Suprapubic skin (tissue), 4 donors: Measurements from ENCODE around the gene SLC38A3. TPM values are rescaled to one million over a fixed set of nuclear protein-coding genes. Genes with fewer than 3 reads are reported as not detected.

Experiments
- DNase-seq, 2 donors: peaks; one replicate each; pipeline ENCODE4 v3.0.0-alpha.2; 2019; ENCODE audit warnings: low spot score in 2 of 2
- H3K27ac ChIP-seq: fragments of 200-600 bp; sonication (generic); one replicate; pipeline ENCODE4 v1.5.1; 2019
- H3K27me3 ChIP-seq: fragments of 200-600 bp; sonication (generic); one replicate; pipeline ENCODE4 v1.5.1; 2019
- H3K36me3 ChIP-seq: fragments of 200-600 bp; sonication (generic); one replicate; pipeline ENCODE4 v1.5.1; 2019
- H3K4me1 ChIP-seq: fragments of 200-600 bp; sonication (generic); one replicate; pipeline ENCODE4 v1.5.1; 2019
- H3K4me3 ChIP-seq: fragments of 200-600 bp; sonication (generic); one replicate; pipeline ENCODE4 v1.5.1; 2019; ENCODE audit warnings: mild to moderate bottlenecking
- H3K9me3 ChIP-seq: fragments of 200-600 bp; sonication (generic); one replicate; pipeline ENCODE4 v1.5.1; 2019
- EP300 ChIP-seq: sonication (generic); formaldehyde crosslinking; IDR thresholded peaks from one replicate; pipeline ENCODE4 v1.6.1; 2017; ENCODE audit warnings: antibody characterized with exemption
- POLR2A ChIP-seq, 2 donors: fragments of 450-650 bp; IDR thresholded peaks; one replicate each; pipeline ENCODE4 v1.6.1; 2017; ENCODE audit warnings: antibody characterized with exemption in 2 of 2, mild to moderate bottlenecking in 2 of 2, moderate library complexity in 2 of 2
- POLR2AphosphoS5 ChIP-seq, 3 donors: sonication (generic); formaldehyde crosslinking; IDR thresholded peaks; one replicate each; pipeline ENCODE4 v1.6.1; 2017; ENCODE audit warnings: antibody characterized with exemption in 3 of 3
- WGBS: methylation state at CpG from one replicate; pipeline ENCODE4 v1.1.5; 2018; 5-methylcytosine and 5-hydroxymethylcytosine counted together
- total RNA-seq, 4 donors: library from RNA; depleted of rRNA; stranded (reverse); fragments of >200 nt; gene quantifications; one replicate each; pipeline ENCODE4 v1.1.0, GENCODE V29; 2016
- TF ChIP-seq, protein P1 (sequence below), 2 donors: fragments of 200-600 bp in 1 of 2; fragments of 450-650 bp in 1 of 2; sonication (generic) in 1 of 2; IDR thresholded peaks; one replicate each; pipeline ENCODE4 v1.5.1; 2016 to 2019; ENCODE audit warnings: antibody characterized with exemption in 2 of 2, mild to moderate bottlenecking in 1 of 2, moderate library complexity in 1 of 2

The SLC38A3 gene
- total RNA-seq, 4 donors from 2014 or later = 0.25 to 2.2 (median 1.00) TPM

DNA sequence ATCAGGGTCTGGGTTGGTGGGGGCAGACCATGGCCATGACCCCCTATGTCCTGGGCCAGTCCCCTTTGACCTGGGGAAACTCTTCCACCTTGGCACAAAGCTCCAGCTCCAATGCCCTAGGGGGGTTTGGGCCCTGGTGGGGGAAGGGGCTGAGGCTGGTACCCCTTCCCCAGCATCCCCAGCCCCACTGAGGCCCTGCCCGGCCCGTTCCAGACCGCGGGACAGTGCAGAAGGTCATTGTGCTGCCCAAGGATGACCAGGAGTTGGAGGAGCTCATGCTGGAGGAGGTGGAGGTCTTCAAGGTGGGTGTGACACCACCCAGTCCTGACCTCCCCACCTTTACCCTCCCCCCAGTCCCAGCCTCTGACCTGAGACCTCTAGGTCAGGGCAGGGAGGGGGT is 19.8 kb upstream of the SLC38A3 start:
- no peak overlapping the region for H3K4me3 ChIP-seq
- TF ChIP-seq, protein P1, sequence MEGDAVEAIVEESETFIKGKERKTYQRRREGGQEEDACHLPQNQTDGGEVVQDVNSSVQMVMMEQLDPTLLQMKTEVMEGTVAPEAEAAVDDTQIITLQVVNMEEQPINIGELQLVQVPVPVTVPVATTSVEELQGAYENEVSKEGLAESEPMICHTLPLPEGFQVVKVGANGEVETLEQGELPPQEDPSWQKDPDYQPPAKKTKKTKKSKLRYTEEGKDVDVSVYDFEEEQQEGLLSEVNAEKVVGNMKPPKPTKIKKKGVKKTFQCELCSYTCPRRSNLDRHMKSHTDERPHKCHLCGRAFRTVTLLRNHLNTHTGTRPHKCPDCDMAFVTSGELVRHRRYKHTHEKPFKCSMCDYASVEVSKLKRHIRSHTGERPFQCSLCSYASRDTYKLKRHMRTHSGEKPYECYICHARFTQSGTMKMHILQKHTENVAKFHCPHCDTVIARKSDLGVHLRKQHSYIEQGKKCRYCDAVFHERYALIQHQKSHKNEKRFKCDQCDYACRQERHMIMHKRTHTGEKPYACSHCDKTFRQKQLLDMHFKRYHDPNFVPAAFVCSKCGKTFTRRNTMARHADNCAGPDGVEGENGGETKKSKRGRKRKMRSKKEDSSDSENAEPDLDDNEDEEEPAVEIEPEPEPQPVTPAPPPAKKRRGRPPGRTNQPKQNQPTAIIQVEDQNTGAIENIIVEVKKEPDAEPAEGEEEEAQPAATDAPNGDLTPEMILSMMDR (IDR thresholded peaks at IDR 0.05) = no peak
- TF ChIP-seq POLR2A (IDR thresholded peaks at IDR 0.05) (no peak), POLR2AphosphoS5 (IDR thresholded peaks at IDR 0.05) (no peak), EP300 (no peak)
- H3K4me1 ChIP-seq = peaks cover 5% of the 10 kb centered on the region
- DNase-seq = no peak
- no CpG with 5 or more reads among the region's 4 CpGs for WGBS
- no peaks in the 10 kb centered on the region for H3K9me3 ChIP-seq
- no peaks in the 10 kb centered on the region for H3K27me3 ChIP-seq
- H3K27ac ChIP-seq = no peak overlapping the region
- H3K36me3 ChIP-seq = peaks cover 66% of the 10 kb centered on the region

DNA sequence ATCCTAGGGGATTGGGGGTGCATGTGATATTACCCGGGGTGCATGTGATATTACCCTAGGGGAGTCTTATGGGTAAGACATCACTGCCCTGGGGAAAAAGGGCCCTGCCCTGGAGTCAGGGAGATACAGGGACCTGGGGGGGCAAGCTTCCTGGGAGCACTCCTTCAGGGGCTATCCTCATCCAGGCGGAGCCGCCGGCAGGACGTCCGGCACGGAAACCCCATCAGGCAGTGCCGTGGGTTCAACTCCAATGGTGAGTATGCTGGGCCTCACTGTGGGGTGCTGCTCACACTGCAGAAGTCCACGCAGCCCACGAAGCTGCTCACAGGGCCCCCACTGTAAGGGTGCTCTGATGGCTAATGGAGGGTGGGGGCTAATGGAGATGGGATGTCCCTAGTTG is 19.0 kb upstream of the SLC38A3 start:
- Histone ChIP-seq H3K27me3 (no peaks in the 10 kb centered on the region), H3K36me3 (peaks cover 60% of the 10 kb centered on the region), H3K4me3 (no peak overlapping the region), H3K9me3 (no peaks in the 10 kb centered on the region), H3K27ac (no peak overlapping the region), H3K4me1 (peaks cover 5% of the 10 kb centered on the region)
- DNase-seq = no peak
- TF ChIP-seq POLR2A (IDR thresholded peaks at IDR 0.05) (no peak), POLR2AphosphoS5 (IDR thresholded peaks at IDR 0.05) (no peak), EP300 (no peak)
- TF ChIP-seq, protein P1 (IDR thresholded peaks at IDR 0.05) = no peak
- WGBS = no CpG with 5 or more reads among the region's 10 CpGs

DNA sequence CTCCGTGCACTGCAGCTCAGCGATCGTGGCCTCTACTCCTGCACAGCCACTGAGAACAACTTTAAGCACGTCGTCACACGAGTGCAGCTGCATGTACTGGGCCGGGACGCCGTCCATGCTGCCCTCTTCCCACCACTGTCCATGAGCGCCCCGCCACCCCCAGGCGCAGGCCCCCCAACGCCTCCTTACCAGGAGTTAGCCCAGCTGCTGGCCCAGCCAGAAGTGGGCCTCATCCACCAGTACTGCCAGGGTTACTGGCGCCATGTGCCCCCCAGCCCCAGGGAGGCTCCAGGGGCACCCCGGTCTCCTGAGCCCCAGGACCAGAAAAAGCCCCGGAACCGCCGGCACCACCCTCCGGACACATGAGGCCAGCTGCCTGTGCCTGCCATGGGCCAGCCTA is 17.3 kb upstream of the SLC38A3 start:
- Histone ChIP-seq H3K36me3 (peaks cover 49% of the 10 kb centered on the region), H3K4me3 (no peak overlapping the region), H3K27ac (no peak overlapping the region), H3K27me3 (peaks cover 11% of the 10 kb centered on the region), H3K4me1 (peaks cover 6% of the 10 kb centered on the region), H3K9me3 (no peaks in the 10 kb centered on the region)
- TF ChIP-seq EP300 (no peak), POLR2A (IDR thresholded peaks at IDR 0.05) (no peak), POLR2AphosphoS5 (IDR thresholded peaks at IDR 0.05) (no peak)
- TF ChIP-seq, protein P1 (IDR thresholded peaks at IDR 0.05) = no peak
- no peak for DNase-seq
- 93% methylated on average over 8 of the region's 19 CpGs for WGBS

DNA sequence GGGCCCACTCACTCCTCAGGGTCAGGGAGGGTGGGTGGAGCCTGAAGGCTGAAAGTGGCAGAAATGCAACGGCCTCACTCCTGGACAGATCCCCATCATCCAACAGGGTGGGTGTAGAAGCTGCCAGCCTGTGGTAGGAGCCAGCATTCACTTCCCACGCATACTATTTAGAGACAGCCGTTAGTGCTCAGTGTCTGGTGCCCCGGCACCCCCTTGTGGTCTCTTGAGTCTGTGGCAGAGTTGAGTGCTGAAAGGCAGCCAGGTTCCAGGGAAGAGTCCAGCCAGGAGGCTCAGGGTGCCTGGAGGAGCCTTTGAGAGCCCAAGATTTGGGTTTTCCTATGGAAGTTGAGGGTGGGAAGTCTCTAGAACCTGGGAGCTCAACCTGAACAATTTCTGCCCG is 15.8 kb upstream of the SLC38A3 start:
- TF ChIP-seq POLR2AphosphoS5 (IDR thresholded peaks at IDR 0.05) = no peak
- TF ChIP-seq, protein P1 (IDR thresholded peaks at IDR 0.05) = peak; percentile 45 to 77
- H3K36me3 ChIP-seq = peaks cover 40% of the 10 kb centered on the region
- H3K27me3 ChIP-seq = peaks cover 26% of the 10 kb centered on the region
- no peaks in the 10 kb centered on the region for H3K9me3 ChIP-seq
- no peak for DNase-seq
- 4% methylated on average over 3 of the region's 5 CpGs for WGBS
- H3K4me3 ChIP-seq = no peak overlapping the region
- no peak overlapping the region for H3K27ac ChIP-seq
- peaks cover 17% of the 10 kb centered on the region for H3K4me1 ChIP-seq

DNA sequence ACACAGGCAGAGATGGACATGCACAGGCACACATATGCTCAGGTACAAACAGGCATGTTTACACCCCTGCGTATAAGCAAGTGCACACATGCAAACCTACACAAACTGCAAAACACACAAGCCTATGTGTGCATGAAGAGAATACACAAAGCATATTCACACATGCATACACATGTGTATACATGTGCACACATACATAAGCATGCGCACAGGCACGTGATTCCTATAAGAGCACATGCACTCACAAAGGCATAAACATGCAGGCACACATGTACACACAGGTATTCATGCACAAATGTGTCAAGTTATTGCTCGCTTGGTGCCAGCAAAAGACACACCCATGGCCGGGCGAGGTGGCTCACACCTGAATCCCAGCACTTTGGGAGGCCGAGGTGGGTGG is 15.1 kb upstream of the SLC38A3 start:
- Histone ChIP-seq H3K4me3 (no peak overlapping the region), H3K9me3 (no peaks in the 10 kb centered on the region), H3K27ac (no peak overlapping the region), H3K36me3 (peaks cover 33% of the 10 kb centered on the region), H3K27me3 (peaks cover 33% of the 10 kb centered on the region), H3K4me1 (peaks cover 23% of the 10 kb centered on the region)
- 85% methylated on average over 4 of the region's 7 CpGs for WGBS
- no peak for DNase-seq
- no peak for TF ChIP-seq POLR2A (IDR thresholded peaks at IDR 0.05)
- no peak for TF ChIP-seq POLR2AphosphoS5 (IDR thresholded peaks at IDR 0.05)
- TF ChIP-seq, protein P1 (IDR thresholded peaks at IDR 0.05) = no peak
